CMK (cell line): ENCODE data around the gene GTPBP2.
A peak's percentile ranks its signal among the peaks of the same experiment; 100 is the strongest.

Experiments
- DNase-seq: peaks from one replicate; pipeline ENCODE4 v3.0.0-alpha.2; 2010; ENCODE audit warnings: low read depth

Gene GTPBP2

DNA sequence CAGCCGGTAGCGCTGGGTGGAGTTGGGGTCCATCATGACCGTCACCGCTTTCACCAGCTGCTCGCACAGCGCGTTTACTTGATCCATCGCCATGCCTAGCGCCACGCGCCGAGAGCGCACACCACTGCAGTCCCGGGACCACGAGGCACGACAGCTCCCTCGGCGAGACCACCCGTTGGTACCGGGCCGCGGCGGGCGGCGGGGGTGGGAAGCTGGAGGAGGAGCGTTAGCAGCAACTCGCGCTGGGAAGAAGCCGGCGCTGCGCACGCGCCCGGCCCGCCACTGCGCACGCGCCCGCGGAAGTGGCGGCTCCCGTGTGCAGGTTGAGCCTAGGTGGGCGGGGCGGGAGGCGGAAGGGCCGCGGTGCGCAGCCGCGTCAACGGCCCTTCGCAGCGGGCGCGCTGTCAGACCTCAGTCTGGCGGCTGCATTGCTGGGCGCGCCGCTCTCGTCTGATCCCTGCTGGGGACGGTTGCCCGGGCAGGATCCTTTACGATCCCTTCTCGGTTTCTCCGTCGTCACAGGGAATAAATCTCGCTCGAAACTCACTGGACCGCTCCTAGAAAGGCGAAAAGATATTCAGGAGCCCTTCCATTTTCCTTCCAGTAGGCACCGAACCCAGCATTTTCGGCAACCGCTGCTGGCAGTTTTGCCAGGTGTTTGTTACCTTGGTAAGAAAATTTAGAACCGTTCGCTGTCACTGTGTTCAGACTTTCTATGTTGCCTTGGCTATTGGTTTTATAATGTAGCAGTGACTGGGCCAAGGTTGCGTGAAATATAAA is 53.1 kb downstream of the GTPBP2 start, which contains the start of the genes POLH and XPO5:
Gene POLH (plus strand): TSS at position 414 of the 780 bp plus-strand sequence. CDS start 6,135 bp downstream, outside the sequence.
Gene XPO5 (minus strand): TSS at position 267 of the 780 bp plus-strand sequence. CDS start 174 bp downstream, at position 93.
- DNase-seq: peak; percentile 78

DNA sequence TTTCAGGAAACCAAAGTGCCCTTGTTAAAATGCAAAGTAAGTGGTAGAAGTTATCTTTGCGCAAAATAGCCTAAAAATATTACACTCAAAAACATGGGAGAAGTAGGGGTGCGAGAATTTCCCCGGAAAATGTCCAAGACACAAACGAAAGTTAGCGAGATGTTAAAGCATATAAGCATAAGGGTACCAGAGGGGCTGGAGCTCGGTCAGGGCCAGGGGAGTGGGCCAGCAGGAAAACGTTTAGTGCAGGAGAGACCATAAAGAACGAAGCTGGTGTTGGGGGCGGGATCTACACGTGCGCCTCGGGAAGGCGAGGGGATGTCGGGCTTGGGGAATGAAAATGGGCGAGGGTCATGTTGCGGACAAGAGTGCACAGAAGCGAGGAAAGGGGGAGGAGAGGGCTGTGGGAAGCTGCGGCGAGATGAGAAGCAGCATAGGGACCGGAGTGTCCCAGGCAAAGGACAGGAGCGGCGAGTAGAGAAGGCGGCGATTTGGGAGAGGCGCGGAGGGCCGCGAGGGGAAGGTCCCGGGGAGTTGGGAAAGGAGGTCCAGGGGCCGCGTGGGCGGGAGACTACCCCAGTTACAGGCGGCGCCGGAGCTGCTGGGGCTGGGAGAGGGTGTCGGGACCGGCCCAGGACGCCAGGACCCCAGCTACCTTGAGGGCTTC is 53.8 kb downstream of the GTPBP2 start:
- DNase-seq: peak; percentile 21

- DNase-seq: no peak
Observed at GRCh38 chr6:43572015-43572414, 57.0 kb downstream of the GTPBP2 start.

DNA sequence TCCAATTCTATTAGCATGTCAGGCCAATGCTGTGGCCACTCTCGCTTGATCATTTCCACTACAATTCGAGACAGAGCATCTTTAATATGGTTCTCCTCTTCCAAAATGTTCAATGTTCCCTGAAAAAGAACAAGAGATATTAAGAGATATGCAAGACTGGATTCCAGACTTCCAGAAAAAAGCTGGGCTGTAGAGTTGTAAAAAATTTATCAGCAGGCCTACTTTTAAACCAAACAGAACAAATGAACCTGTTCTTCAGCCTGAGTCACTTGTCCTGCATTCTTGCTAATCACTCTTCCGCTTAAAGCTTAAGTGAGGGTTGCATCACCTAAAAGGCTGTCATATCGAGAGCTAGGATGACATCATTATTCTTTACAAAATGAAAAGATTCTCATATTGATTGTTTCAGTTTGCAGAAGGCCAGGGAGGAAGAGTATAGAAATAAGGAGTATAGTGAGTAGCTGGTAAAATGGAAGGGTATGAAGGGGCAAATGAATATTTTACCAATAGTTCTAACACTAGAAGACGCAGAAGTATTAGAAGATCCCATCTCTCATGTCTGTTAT is 58.1 kb downstream of the GTPBP2 start:
- DNase-seq: no peak
